K562 (cell line): ENCODE measurements around the gene MON1A. TPM values are rescaled to one million over a fixed set of nuclear protein-coding genes. Genes with fewer than 3 reads are reported as not detected.

ENCODE experiments used
- ARID3A ChIP-seq: IDR thresholded peaks from 2 replicates; pipeline ENCODE4 v1.6.1; 2012; ENCODE audit warnings: low read depth, low read length, improper control_type of control experiment, borderline replicate concordance
- CBFA2T3 ChIP-seq: fragments of 450-650 bp; IDR thresholded peaks from 2 replicates; pipeline ENCODE4 v1.6.1; 2017
- ELK1 ChIP-seq: sonication (generic); formaldehyde crosslinking; IDR thresholded peaks from 2 replicates; pipeline ENCODE4 v1.8.1; 2022; ENCODE audit warnings: missing genetic modification reagents
- HEY1 ChIP-seq: fragments of 250-450 bp; sonication (Bioruptor Pico); IDR thresholded peaks from 2 replicates; pipeline ENCODE4 v1.5.0; 2020; ENCODE audit warnings: mild to moderate bottlenecking, moderate library complexity, borderline replicate concordance
- HMGN3 ChIP-seq: IDR thresholded peaks from 2 replicates; pipeline ENCODE4 v1.6.1; 2011; ENCODE audit warnings: borderline replicate concordance, low read depth, mild to moderate bottlenecking, mixed read lengths, low read length; ENCODE audit not compliant: insufficient read length; ENCODE audit errors: extremely low read depth
- IRF9 ChIP-seq: fragments of 450-650 bp; IDR thresholded peaks from 2 replicates; pipeline ENCODE4 v1.6.1; 2016; ENCODE audit warnings: missing biosample characterization, missing genetic modification characterization
- KDM1A ChIP-seq, 2 experiments: fragments of 450-650 bp; IDR thresholded peaks; 2 replicates each; pipeline ENCODE4 v1.6.1; 2016; ENCODE audit warnings: mild to moderate bottlenecking in 2 of 2
- KLF13 ChIP-seq: fragments of 450-650 bp; IDR thresholded peaks from 2 replicates; pipeline ENCODE4 v1.6.1; 2016; ENCODE audit warnings: missing genetic modification characterization, low read depth, mild to moderate bottlenecking, missing compliant biosample characterization, moderate library complexity, borderline replicate concordance
- NKRF ChIP-seq: fragments of 450-650 bp; IDR thresholded peaks from 2 replicates; pipeline ENCODE4 v1.6.1; 2016; ENCODE audit warnings: borderline replicate concordance
- PRPF4 ChIP-seq: fragments of 200-400 bp; formaldehyde crosslinking; IDR thresholded peaks from one replicate; pipeline ENCODE4 v1.6.1; 2017; ENCODE audit warnings: low read length, low read depth, mild to moderate bottlenecking; ENCODE audit not compliant: insufficient read depth, poor library complexity, severe bottlenecking
- SIN3B ChIP-seq: fragments of 450-650 bp; IDR thresholded peaks from 2 replicates; pipeline ENCODE4 v1.6.1; 2017; ENCODE audit warnings: low read depth, mild to moderate bottlenecking, moderate library complexity
- SREBF2 ChIP-seq: sonication (generic); formaldehyde crosslinking; IDR thresholded peaks from 2 replicates; pipeline ENCODE4 v1.4.0; 2020; ENCODE audit warnings: mild to moderate bottlenecking, missing genetic modification reagents
- TAF9B ChIP-seq: fragments of 450-650 bp; IDR thresholded peaks from 2 replicates; pipeline ENCODE4 v1.6.1; 2018; ENCODE audit warnings: mild to moderate bottlenecking; ENCODE audit not compliant: partially characterized antibody
- ZNF583 ChIP-seq: fragments of 250-450 bp; sonication (Bioruptor Pico); IDR thresholded peaks from 2 replicates; pipeline ENCODE4 v1.4.0; 2020
- polyA plus RNA-seq, 8 experiments: library from polyadenylated mRNA; depleted of rRNA in 4 of 8; stranded (reverse) in 5 of 8; unstranded in 3 of 8; fragments of >200 nt; fragmentation: Nextera tagmentation in 2 of 8; fragmentation: Illumina TruSeq in 1 of 8; extraction: Ambion mirVana in 2 of 8; extraction: Trizol in 1 of 8; gene quantifications; 2 replicates each; pipeline versions ENCODE4 v1.2.1 to v1.2.3, GENCODE V29; 2011 to 2014; ENCODE audit warnings: inconsistent platforms in 1 of 8, missing spikeins in 1 of 8
- total RNA-seq, 7 experiments: library from RNA; depleted of rRNA in 6 of 7; stranded (reverse); fragments of >200 nt in 6 of 7; fragmentation: Illumina TruSeq in 2 of 7; extraction: Trizol in 2 of 7; gene quantifications; 2 replicates each; pipeline versions ENCODE4 v1.2.1 to v1.2.3, GENCODE V29; 2011 to 2021; ENCODE audit warnings: low replicate concordance in 1 of 7

The MON1A gene
- total and polyA plus RNA-seq, 9 of the 15 experiments (the other 6 are each of a cell fraction or from before 2014, with no cell fraction given): 1.1 to 13.8 (median 6.8) TPM

GRCh38 chr3:49926117-49926728 lies 3.4 kb downstream of the MON1A start (continued):
- TF ChIP-seq PRPF4: no peak
- no peak for TF ChIP-seq ELK1 (CRISPR knock-in tag)
- peak; percentile 28 to 29; a peak in 1 of 4 replicates for TF ChIP-seq KDM1A (IDR thresholded peaks at IDR 0.05)
- no peak for TF ChIP-seq HEY1 (CRISPR knock-in tag)
- TF ChIP-seq HMGN3: no peak
- no peak for TF ChIP-seq SREBF2 (CRISPR knock-in tag)
- TF ChIP-seq IRF9 (tag): peak; percentile 7; the same call in 1 of the 2 replicates
- TF ChIP-seq KLF13: no peak
- no peak for TF ChIP-seq SIN3B
- TF ChIP-seq NKRF: no peak
- peak; percentile 69 for TF ChIP-seq CBFA2T3
- no peak for TF ChIP-seq ZNF583 (CRISPR knock-in tag)
- no peak for TF ChIP-seq TAF9B
- no peak for TF ChIP-seq ARID3A
